ENCODE results near the gene DCAF6.

DNA sequence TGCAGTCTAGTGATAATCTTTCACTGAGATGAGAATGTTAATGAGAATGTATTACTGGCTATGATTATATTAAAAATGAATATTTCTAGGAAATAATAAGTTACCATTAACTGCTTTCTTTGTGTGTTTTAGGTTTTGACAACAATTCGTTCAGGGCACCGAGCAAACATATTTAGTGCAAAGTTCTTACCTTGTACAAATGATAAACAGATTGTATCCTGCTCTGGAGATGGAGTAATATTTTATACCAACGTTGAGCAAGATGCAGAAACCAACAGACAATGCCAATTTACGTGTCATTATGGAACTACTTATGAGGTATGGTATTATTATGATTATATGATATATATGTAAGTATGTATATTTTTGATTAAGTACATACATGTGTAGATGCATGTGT, 38.2 kb downstream of the DCAF6 start:
- TF ChIP-seq, protein P1, sequence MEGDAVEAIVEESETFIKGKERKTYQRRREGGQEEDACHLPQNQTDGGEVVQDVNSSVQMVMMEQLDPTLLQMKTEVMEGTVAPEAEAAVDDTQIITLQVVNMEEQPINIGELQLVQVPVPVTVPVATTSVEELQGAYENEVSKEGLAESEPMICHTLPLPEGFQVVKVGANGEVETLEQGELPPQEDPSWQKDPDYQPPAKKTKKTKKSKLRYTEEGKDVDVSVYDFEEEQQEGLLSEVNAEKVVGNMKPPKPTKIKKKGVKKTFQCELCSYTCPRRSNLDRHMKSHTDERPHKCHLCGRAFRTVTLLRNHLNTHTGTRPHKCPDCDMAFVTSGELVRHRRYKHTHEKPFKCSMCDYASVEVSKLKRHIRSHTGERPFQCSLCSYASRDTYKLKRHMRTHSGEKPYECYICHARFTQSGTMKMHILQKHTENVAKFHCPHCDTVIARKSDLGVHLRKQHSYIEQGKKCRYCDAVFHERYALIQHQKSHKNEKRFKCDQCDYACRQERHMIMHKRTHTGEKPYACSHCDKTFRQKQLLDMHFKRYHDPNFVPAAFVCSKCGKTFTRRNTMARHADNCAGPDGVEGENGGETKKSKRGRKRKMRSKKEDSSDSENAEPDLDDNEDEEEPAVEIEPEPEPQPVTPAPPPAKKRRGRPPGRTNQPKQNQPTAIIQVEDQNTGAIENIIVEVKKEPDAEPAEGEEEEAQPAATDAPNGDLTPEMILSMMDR (IDR thresholded peaks at IDR 0.05; ENCODE audit: low read depth, low read length): no peak
- no peak for TF ChIP-seq EZH2phosphoT487 (IDR thresholded peaks at IDR 0.05; ENCODE audit: low read depth)
